GM21447 (cell line): ENCODE data around the gene CCDC146.

Source experiments
- ATAC-seq: cut with Tn5 transposase; IDR thresholded peaks from one replicate; pipeline ENCODE4 v1.9.1; 2021; ENCODE audit not compliant: unreplicated experiment

The CCDC146 gene

DNA sequence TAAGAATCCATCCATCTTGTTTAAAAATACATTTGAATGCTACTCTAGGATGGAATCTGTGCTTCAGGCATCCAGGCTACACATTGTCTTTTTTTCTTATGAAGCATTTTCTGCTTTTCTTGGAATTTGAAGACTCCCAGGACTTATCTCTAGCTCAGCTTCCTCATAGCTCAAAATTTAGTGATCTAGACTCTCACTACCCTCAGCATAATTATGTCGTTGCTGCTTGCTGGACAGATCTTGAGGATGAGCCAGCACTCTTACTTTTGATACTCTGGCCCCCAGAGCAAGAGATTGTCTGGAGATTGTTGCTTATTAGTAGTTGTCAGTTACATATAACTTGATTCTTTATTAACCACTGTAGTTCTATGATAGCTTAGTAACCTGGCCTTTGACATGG is 160.5 kb downstream of the CCDC146 start:
- no peak for ATAC-seq

DNA sequence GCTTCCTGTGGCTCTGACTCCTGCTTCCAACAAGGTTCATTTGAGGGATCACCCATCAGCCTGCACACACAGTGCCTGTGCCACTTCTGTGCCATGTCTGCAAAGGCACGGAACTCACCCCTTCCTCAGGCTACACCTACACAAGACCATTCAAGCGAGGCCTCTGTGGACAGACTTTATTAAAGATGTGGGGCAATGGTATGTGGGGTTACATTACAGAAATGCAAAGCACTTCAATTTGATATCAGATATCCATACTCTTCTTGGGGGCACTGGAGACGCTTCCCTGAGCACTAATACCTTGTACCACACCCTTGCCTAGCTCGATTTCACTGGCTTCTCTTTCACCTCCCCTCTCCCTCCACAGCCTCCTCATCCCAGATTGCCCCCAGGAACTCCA is 161.6 kb downstream of the CCDC146 start:
- no peak for ATAC-seq

DNA sequence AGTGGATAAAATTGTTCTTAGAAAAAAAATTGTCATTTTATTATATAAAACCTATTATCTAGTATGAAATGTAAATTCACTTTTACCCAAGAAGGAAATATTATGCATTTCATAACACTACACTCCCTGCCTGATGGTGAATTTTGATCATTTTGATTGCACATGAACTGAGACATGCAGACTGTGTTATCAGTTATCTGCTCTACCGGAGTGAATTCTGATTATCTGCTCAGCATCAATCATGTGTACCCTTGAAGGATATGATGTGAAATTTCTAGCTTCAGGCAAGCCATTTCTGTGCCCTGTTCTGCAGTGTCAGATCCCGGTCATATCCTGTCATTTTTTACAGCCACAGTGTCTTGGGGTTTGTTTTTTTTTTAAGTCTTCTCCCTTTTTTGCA is 162.2 kb downstream of the CCDC146 start:
- ATAC-seq, result no peak

DNA sequence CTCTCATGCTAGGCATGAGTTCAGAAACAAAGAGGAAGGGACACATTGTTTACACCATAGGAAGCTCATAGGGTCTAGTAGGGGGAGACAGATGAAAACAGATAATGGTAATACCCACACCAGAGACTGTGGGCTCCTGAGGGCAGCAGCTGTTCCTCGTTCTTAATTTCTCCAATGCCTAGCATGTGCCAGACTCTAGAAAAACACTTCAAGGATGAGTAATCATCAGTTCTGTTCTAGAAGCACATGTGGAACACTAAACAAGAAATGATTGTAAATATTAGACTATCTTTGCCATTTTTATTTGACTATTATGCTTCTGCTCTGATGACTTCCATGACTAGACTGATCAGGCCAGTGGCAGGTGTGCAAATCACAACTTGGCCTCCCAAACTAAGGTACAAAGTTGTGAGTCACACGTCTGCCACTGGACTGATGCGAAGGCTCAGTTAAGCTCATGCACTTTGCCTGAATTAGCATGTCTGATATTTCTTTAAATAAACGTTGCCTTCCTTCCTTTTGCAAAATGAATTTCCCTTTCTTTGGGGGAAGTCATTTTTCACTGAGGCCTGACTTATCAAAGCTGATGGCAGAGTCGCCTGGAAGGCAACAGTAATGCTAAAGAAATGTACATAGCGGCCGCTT is 166.4 kb downstream of the CCDC146 start:
- no peak for ATAC-seq

DNA sequence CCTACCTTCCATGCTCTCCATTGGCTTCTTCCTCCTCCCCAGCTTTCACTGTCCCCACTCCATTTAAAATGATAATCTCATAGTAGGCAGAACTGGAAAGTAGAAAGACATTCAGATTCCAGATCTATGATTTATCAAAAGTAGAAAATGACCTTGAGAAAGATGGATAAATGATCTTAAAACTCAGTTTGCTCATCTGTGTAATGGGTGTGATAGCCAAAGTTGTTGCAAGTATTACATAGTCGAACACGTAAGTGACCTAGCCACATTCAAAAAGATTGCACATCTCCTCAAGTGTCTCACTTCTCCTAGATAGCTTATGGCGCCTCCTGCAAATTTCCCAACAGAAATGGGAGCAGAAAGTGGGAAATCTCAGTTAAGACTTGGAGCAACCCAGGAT is 167.0 kb downstream of the CCDC146 start:
- ATAC-seq, result no peak

DNA sequence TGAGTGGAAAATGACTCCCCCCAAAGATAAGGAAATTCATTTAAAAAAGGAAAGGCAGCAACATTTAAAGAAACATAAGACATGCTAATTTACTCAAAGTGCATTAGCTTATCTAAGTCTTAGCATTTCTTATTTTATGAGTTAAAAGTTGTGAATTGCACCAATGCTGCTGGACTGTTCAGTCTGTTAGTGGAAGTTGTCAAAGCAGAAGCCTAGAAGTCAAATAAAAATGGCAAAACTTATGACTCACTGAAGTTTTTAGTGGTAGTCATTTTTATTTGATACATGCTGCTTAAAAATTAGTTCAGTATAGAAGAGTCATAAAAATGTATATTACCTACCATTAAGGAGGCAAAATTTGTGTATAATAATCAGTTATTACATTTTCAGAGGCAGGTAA is 168.0 kb downstream of the CCDC146 start:
- no peak for ATAC-seq

DNA sequence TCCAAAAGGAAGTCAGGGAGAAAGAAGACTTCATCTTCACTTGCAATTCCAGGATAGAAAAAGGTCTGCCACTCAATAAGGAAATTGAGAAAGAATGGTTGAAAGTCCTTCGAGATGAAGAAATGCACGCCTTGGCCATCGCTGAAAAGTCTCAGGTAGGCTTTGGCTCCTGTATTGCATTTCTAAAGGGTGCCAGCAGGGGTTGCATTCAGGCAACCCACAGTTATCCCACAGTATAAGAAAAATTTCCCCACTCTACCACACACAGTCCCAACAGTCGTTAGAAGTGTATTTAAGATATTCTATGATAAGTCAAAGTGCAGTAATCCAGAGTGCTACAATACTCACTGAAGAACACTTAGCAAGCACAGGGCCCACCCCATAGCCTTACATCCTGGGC is 170.6 kb downstream of the CCDC146 start:
- no peak for ATAC-seq

DNA sequence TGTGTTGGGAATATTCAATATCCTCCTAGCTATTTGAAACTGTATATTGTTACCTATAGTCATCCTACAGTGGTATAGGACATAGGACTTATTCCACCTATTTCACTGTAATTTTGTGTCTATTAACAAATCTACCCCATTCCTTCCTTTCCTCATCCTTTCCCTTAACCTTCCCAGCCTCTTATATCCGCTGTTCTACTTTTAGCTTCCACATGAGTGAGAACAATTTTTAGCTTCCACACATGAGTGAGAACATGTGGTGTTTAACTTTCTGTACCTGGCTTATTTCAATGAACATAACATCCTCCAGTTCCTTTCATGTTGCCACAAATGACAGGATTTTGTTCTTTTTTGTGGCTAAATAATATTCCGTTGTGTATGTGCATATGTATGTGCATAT is 173.1 kb downstream of the CCDC146 start:
- no peak for ATAC-seq

DNA sequence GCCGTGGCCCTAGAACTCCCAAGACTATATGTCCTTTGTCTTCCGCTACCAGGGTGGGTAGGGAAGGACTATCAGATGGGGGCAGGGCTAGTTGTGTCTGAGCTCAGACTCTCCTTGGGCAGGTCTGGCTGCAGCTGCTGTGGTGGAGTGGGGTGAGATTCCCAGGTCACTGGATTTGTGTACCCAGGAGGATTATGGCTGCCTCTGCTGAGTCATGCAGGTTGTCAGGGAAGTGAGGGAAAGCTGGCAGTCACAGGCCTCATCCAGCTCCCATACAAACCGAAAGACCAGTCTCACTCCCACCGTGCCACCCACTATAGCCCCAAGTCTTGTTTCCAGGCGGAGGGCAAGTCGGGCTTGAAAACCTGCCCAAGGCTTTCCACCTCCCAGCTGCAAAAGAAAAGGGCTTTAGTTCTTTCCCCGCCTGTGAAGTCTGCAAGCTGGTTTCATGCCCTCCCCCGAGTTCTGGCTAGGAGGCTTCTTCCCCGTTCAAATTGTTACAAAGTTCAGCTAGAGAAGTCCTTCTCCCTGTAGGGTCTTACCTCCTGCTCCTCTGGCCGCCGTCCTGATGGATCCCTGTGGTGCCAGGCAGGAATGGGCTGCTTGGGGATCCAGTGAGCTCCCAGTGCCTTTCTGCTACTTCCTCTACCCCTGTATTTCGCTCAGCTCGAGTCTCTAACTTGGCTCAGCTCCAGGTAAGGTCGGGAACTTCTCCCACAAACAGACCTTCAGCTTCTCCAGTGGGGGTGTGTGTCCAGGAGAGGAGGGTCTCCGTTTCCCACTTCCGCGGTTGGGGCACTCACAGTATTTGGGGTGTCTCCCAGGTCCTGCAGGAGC is 184.0 kb downstream of the CCDC146 start:
- ATAC-seq, result no peak

DNA sequence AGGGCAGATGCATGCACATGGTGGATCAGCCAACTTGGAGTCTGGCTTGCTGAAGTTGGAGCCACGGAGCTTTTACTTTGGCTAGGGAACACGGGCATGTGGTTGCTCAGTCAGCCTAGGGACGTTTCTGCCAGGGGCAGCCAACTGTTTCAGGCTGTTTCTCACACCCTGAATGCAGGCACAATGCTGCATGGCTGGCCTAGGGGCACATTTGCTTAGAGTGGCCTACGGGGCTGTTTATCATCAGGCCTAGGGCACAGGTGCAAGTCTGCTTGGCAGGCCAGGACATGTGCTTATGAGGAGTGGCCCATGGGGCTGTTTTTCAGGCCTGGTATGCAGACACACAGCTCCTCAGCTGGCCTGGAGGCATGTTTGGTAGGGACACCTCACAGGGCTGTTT is 186.4 kb downstream of the CCDC146 start:
- no peak for ATAC-seq

DNA sequence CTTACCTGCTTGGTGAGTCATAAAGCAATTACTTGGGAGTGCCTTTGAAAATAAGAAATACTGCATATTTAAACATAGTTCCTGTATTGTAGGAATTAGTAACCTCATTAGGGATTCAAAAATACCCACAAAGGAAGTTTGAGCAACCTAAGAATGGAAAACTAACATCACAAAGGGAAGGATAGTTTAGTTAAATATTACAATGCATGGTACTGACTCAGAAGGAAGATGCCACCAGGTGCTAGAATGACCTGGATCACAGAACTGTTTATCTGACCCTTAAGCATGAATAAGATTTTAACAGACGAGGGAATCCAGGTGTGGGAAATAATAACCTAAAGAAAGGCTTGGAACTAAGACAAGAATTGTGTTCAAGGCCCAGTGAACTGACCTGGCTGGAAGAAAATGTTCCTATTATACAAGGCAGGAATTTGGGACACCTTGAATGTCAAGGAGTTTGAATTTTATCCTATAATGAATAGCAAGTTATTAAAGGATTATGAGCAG is 187.4 kb downstream of the CCDC146 start:
- ATAC-seq, result no peak

DNA sequence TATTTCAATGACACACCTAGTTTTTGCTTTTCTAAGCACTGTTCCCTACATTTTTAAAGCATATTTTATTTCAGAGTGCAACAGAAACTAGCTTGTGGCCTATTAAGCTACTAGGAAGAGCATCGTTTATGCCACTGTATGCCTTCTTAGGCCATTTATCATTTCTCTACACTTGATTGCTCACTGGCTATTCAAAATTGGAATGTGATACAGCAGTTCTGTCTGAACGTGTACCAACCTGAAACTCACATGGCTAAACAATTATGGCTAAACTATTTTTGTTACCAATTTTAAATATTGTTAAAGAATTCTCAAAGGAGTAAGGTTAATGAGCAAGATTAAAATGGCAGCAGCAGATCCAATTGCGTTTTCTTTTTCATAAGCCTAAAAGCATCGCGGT is 188.6 kb downstream of the CCDC146 start:
- no peak for ATAC-seq

DNA sequence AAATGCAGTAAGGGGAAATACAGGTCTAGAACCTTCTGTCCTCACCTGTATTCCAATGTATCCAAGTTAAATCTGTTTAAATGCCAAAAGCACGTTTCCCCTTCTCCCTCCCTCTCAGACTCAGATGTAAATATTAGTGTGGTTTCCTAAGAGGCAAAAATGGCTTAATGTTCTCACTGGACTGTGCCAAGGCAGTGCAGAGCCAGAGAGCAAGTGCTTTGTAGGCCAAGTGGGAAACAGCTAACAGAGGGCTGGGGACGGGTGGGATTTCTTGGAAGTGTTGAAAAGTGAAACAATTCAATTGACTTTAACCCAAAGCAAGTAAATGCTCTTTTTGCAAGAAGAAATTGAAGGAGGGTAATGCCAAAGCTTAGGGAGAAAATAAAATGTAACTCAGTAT is 190.7 kb downstream of the CCDC146 start:
- no peak for ATAC-seq

DNA sequence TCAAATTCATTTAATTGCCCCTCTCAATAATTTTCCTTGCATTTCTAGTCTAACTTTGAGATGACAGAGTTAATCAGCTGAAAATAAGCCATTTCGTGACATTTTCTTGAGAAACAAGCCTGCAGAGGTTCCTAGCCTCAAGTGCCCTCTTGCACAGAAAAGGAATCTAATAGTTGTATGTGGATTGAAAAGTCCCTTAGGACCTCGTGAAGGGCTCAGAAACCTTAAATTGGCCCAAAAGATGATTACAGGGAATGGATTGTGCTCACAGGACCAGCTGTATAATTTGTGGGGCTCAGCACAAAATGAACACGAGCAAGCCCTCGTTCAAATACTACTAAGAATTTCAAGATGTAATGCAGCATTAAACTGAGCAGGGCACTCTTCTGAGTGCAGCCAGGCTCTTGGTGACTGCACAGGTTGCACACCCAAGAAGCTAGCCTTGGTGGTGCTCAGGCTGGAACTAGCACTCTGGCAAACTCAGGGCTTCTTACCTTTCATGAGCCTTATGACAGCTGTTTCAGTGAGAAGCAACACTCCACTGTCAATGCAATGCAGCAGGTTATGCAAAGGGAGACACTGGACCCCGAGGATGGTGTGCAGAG is 191.6 kb downstream of the CCDC146 start:
- no peak for ATAC-seq

DNA sequence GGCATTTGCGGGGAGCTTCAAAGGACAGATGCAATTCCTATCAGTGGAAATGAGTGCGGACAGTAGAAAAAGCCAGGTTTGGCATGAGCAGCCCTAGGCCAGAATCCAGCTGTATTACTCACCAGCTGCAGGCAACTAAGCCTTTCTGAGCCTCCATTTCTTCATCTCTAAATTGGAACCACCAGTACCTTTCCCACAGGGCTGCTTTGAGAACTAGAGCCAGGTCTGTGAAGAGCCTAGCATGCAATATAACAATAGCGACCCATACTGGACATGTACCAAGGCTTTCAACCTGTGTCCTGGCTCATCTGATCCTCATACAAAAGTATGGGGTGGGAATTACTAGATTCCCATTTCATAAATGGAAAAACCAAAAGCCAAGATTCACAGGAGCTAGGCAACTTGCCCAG is 192.8 kb downstream of the CCDC146 start:
- no peak for ATAC-seq

DNA sequence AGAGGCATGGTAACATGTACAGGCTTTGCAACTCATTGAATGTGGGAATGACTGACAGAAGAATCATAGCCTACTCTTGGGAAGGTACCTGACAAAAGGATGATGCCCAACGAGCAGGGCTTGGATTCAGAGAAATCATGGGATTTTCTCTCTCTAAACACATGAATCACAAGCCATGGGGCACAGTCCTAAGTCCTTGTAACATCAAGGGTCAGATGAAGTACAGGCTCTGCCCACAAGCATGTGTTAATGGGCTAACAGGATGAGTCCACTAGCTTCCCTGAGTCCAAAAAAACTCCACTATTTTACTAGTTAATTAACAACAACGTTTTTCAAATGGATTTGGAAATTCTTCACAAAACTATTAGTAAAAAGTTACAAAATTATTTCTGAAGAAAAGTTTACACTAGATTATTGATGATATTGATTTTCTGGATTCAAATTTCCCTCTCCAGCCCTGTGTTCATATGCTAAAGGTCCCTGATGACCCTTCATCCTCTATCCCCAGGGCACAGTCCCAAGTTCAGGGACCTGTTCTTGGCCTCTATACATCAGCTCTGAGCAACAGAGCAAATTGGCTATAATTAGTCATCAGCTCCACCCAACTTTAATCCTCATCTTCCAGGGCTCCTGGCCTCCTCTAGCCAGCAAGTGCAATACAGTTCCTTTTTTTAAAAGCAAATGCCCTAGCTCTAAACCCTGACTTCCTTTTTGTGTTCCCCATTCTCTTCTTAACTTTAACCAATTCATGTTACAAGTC is 194.0 kb downstream of the CCDC146 start:
- no peak for ATAC-seq

DNA sequence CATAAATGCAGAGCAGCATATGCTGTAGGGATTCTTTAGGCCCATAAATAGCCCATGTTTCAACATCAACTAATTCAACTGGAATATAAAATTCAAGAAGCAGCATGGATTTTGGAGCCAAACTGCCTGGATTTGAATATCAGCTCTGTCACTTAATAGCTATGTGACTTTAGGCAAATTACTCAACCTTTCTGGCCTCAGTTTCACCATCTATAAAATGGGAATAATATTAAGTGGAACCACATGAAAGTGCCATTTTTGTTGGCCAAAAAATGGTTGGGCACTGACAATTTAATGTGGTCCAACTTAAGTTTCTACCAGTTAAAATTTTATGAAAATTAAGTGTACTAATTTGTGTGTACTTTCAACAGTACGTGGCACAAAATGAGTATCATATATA is 195.6 kb downstream of the CCDC146 start:
- no peak for ATAC-seq

DNA sequence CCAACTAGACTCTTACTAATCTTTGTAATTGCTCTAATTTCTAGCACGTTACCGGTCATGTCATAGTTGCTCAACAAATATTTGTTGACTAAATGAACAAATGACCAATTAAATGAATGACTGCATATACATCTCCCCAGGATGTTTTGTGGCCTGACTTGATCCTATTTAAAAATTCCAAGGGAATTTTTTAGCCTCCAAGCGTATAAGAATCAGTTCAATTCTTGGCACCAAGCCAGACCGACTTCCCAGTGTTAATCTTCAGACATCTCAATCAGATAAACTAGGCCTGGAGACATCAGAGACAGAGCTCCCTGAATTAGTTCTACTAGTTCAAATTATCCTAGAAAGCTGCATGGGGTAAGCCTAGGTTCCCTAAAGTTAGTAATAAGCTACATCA is 197.7 kb downstream of the CCDC146 start:
- ATAC-seq, result no peak

DNA sequence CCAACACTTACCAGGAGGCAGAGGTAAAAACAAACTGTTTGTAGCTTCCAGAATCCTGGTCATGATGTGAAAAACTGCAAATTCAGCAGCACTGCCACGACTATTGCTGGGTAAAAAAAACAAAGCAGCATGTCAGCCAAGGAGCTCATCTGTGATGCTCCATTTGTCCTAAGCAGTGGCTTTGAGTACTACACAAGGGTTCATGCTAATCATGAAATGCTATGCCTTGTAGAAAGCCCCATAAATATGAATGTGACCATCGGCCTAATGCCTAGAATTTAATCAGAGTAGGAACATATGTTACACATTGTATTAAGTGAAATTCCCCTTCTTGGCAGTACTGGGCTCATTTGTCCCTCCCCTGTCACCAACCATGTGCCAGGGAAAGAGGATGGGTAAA is 198.3 kb downstream of the CCDC146 start:
- no peak for ATAC-seq

DNA sequence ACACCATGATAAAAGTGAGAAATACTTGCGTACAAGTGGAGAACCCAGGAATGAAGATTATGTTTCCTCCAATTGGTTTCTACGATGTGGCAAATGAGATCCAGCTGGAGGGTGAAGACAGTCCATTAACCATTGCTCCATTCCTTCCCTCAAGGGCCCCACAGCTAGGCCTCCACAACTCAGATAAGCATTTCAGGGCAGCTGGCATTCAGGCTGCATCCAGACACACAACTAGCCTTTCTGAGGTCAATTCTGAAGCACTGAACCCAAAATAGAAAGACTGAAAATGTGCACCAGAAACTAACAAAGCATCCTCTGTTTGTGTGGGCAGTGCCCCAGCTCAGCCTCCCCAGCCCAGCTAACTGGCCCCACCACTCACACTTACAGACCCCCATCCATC is 198.9 kb downstream of the CCDC146 start:
- ATAC-seq, result no peak

DNA sequence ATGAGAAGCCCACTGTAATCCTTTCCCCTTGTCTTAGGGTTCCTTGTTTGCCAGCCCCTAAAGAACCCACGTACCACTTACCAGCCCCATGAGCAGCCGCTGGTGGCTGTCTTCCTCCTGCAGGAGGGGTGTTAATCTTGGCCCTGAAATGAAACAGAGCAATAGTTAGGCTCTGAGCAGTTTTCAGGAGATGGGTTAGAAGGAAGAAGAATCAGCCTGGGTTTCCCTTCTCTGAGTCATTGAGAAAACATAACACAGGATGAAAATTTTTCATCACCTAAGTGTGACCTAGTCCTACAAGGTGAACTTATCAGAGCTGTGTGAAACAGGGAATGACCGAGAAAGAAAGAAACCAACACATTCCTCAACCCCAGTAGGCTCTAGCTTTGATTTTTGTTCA is 203.7 kb downstream of the CCDC146 start:
- no peak for ATAC-seq
